ENCODE measurements around the gene BSN. TPM values are rescaled to one million over a fixed set of nuclear protein-coding genes. Genes with fewer than 3 reads are reported as not detected.

The BSN gene
- total and polyA plus RNA-seq, 2 experiments from 2014 or later = 0.50 to 5.1 TPM

DNA sequence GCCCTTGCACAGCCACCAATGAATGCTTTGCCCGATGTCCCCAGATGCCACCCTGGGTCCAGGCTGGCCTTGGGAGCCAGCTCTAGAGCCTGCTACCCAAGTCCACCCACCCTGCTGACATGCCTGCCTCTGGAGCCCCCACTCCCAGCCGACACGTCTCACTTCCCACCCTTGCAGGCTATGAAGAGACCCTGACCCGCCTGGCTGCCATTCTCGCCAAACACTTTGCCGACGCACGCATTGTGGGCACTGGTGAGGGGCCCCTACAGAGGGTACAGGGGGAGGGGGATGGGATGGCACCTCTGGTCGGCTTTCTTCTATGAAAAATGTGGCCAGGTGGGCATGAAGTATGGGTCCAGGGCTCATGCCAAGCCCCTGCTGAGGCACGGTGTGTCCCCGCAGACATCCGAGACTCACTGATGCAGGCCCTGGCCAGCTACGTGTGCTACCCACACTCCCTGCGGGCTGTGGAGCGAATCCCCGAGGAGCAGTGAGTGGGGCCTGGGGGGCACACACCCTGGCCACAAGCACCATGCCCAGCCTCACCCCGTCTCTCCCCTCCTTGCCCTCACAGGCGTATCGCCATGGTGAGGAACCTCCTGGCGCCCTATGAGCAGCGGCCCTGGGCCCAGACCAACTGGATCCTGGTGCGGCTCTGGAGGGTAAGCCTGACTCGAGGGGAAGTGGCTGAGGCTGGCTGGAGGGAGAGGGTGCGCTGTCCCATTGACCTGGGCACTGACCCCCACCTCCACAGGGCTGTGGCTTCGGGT, 159.2 kb downstream of the BSN start:
- Histone ChIP-seq H2AFZ (no peak overlapping the region), H3K9me2 (ENCODE audit: insufficient read depth) (no peaks in the 10 kb centered on the region), H3K27me3 (ENCODE audit: insufficient read depth) (no peaks in the 10 kb centered on the region), H3K27ac (ENCODE audit: low read depth) (no peak overlapping the region), H3K4me3 (no peak overlapping the region), H3K4me2 (no peak overlapping the region), H4K20me1 (replicated peaks; ENCODE audit: insufficient read depth) (peaks cover 6% of the 10 kb centered on the region; the same call in 1 of the 2 replicates), H3K4me1 (ENCODE audit: insufficient read depth) (no peaks in the 10 kb centered on the region; the same call in 1 of the 2 replicates), H3K79me2 (replicated peaks; ENCODE audit: insufficient read depth) (no peaks in the 10 kb centered on the region), H3K36me3 (ENCODE audit: insufficient read depth) (no peaks in the 10 kb centered on the region), H3F3A (replicated peaks; ENCODE audit: low read depth) (0 out of 2 replicates have a peak, but pooled peaks cover under 1% of the 10 kb centered on the region)
- Mint-ChIP-seq H3K27me3 (ENCODE audit: insufficient read depth, low read depth, poor library complexity) (peaks cover 13% of the 10 kb centered on the region), H3K9me3 (no peaks in the 10 kb centered on the region; the same call in 2 of the 3 replicates), H3K36me3 (ENCODE audit: low read depth) (peaks cover 4% of the 10 kb centered on the region; the same call in 1 of the 3 replicates), H3K4me3 (no peak overlapping the region), H3K4me1 (peaks cover 11% of the 10 kb centered on the region), H3K27ac (no peak overlapping the region)
- TF ChIP-seq ZNF114 (CRISPR knock-in tag; IDR thresholded peaks at IDR 0.05) = no peak
- TF ChIP-seq CREB1 (CRISPR knock-in tag; IDR thresholded peaks at IDR 0.05; ENCODE audit: low read depth) = no peak
- no peak for TF ChIP-seq REST (IDR thresholded peaks at IDR 0.05; ENCODE audit: unreplicated experiment)
- TF ChIP-seq ZNF331 (CRISPR knock-in tag; IDR thresholded peaks at IDR 0.05; ENCODE audit: low read depth) = no peak
- no peak for TF ChIP-seq POLR2AphosphoS5 (IDR thresholded peaks at IDR 0.05; ENCODE audit: low read depth)
- no peak for TF ChIP-seq STAT1 (IDR thresholded peaks at IDR 0.05; ENCODE audit: unreplicated experiment)
- no peak for TF ChIP-seq ETS1 (IDR thresholded peaks at IDR 0.05)
- TF ChIP-seq EZH2phosphoT487 (IDR thresholded peaks at IDR 0.05; ENCODE audit: unreplicated experiment) = no peak
- TF ChIP-seq, protein P1, sequence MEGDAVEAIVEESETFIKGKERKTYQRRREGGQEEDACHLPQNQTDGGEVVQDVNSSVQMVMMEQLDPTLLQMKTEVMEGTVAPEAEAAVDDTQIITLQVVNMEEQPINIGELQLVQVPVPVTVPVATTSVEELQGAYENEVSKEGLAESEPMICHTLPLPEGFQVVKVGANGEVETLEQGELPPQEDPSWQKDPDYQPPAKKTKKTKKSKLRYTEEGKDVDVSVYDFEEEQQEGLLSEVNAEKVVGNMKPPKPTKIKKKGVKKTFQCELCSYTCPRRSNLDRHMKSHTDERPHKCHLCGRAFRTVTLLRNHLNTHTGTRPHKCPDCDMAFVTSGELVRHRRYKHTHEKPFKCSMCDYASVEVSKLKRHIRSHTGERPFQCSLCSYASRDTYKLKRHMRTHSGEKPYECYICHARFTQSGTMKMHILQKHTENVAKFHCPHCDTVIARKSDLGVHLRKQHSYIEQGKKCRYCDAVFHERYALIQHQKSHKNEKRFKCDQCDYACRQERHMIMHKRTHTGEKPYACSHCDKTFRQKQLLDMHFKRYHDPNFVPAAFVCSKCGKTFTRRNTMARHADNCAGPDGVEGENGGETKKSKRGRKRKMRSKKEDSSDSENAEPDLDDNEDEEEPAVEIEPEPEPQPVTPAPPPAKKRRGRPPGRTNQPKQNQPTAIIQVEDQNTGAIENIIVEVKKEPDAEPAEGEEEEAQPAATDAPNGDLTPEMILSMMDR (conservative IDR thresholded peaks at IDR 0.05; ENCODE audit: low read depth in 2 of 2) = no peak
- TF ChIP-seq JUNB (IDR thresholded peaks at IDR 0.05; ENCODE audit: unreplicated experiment) = no peak
- TF ChIP-seq NANOG (IDR thresholded peaks at IDR 0.05; ENCODE audit: borderline replicate concordance) = no peak
- TF ChIP-seq EZH2 (IDR thresholded peaks at IDR 0.05; ENCODE audit: low read depth, unreplicated experiment) = no peak
- TF ChIP-seq, protein P2, sequence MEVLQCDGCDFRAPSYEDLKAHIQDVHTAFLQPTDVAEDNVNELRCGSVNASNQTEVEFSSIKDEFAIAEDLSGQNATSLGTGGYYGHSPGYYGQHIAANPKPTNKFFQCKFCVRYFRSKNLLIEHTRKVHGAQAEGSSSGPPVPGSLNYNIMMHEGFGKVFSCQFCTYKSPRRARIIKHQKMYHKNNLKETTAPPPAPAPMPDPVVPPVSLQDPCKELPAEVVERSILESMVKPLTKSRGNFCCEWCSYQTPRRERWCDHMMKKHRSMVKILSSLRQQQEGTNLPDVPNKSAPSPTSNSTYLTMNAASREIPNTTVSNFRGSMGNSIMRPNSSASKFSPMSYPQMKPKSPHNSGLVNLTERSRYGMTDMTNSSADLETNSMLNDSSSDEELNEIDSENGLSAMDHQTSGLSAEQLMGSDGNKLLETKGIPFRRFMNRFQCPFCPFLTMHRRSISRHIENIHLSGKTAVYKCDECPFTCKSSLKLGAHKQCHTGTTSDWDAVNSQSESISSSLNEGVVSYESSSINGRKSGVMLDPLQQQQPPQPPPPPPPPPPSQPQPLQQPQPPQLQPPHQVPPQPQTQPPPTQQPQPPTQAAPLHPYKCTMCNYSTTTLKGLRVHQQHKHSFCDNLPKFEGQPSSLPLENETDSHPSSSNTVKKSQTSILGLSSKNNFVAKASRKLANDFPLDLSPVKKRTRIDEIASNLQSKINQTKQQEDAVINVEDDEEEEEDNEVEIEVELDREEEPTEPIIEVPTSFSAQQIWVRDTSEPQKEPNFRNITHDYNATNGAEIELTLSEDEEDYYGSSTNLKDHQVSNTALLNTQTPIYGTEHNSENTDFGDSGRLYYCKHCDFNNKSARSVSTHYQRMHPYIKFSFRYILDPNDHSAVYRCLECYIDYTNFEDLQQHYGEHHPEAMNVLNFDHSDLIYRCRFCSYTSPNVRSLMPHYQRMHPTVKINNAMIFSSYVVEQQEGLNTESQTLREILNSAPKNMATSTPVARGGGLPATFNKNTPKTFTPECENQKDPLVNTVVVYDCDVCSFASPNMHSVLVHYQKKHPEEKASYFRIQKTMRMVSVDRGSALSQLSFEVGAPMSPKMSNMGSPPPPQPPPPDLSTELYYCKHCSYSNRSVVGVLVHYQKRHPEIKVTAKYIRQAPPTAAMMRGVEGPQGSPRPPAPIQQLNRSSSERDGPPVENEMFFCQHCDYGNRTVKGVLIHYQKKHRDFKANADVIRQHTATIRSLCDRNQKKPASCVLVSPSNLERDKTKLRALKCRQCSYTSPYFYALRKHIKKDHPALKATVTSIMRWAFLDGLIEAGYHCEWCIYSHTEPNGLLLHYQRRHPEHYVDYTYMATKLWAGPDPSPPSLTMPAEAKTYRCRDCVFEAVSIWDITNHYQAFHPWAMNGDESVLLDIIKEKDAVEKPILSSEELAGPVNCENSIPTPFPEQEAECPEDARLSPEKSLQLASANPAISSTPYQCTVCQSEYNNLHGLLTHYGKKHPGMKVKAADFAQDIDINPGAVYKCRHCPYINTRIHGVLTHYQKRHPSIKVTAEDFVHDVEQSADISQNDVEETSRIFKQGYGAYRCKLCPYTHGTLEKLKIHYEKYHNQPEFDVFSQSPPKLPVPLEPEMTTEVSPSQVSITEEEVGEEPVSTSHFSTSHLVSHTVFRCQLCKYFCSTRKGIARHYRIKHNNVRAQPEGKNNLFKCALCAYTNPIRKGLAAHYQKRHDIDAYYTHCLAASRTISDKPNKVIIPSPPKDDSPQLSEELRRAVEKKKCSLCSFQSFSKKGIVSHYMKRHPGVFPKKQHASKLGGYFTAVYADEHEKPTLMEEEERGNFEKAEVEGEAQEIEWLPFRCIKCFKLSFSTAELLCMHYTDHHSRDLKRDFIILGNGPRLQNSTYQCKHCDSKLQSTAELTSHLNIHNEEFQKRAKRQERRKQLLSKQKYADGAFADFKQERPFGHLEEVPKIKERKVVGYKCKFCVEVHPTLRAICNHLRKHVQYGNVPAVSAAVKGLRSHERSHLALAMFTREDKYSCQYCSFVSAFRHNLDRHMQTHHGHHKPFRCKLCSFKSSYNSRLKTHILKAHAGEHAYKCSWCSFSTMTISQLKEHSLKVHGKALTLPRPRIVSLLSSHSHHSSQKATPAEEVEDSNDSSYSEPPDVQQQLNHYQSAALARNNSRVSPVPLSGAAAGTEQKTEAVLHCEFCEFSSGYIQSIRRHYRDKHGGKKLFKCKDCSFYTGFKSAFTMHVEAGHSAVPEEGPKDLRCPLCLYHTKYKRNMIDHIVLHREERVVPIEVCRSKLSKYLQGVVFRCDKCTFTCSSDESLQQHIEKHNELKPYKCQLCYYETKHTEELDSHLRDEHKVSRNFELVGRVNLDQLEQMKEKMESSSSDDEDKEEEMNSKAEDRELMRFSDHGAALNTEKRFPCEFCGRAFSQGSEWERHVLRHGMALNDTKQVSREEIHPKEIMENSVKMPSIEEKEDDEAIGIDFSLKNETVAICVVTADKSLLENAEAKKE (CRISPR knock-in tag; IDR thresholded peaks at IDR 0.05) = no peak
- no peak for DNase-seq (ENCODE audit: low spot score)
- no peak for ATAC-seq
